Measurements from ENCODE around the gene APBA1.
"Not testable (repeated sequence)": the region's sequence is repeated elsewhere in the genome, so short reads cannot be mapped to it uniquely, and the experiment has no call there.

APBA1 gene

DNA sequence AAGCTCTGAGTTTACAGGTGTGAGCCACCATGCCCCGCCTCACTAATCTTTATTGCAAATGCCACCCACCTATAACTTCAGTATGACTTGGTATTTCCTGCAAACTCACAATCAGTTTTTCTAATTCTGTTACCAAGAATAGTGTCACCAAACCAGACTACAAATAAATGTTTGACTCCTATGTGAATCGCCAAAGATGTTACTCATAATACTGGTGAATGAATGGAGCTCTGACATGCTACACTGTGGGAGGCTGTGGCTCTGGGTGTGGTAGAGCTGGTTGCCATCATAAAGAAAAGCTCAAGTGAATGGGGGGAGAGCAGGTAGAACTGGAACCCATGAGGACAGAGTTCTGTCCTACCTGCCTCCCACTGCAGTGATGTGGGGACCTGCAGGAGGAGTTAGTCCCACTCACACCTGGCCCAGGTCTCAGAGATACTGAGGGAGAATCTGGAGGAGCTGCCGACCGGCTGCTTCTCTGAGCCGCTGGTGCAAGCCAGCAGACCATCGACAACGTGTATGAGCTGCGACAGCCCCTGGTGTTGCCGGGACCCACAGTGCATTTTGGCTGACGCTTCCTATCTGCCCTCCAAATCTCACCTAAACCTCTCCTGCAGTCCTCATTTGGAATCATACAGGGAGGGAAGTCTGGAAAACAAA is 251.4 kb downstream of the APBA1 start:
- DNase-seq (ENCODE audit: low read depth in 2 of 3, low spot score in 1 of 3): no peak

- no peak for DNase-seq (ENCODE audit: low read depth in 2 of 3, low spot score in 1 of 3)
Observed at GRCh38 chr9:69412741-69413150, 259.4 kb downstream of the APBA1 start.

DNA sequence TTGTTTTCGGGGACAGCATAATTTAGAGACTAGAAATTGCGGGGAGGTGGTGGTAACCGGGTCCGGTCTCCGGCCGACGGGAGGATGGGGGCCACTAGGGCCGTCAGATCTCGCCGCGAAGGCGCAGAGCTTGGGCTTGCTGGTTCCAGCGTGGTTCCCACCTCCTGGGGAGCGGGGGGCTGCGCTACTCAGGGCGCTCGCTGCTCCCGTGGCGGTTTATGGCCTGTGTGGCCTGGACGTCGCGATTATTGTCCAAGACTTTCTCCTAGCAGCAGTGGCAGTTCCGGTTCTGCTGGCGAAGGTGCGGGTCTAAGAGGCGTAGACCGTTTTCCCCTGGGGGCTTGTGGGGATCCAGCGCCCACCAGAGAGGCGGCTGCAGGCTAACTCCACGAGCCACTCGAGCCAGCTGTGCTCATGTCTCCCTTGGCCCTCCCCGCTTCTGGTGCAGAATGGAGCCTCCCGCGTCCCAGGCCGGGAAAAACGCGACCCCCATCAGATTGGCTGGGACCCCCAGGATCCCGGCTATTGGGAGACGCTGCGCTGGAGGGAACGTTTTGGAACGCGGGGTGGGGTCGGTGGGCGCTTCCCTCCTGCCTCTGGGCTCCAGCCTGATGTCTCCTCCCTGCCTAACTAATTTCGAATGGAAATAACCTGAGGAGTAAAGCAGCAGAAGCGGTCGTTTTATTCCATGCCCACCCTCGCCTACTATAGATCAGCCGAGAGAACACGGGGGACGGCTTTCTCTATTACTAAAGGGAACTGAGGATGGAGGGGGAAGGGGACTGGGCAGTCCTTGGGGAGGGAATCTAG is 260.0 kb downstream of the APBA1 start:
- no peak for DNase-seq (ENCODE audit: low read depth in 2 of 3, low spot score in 1 of 3)

DNA sequence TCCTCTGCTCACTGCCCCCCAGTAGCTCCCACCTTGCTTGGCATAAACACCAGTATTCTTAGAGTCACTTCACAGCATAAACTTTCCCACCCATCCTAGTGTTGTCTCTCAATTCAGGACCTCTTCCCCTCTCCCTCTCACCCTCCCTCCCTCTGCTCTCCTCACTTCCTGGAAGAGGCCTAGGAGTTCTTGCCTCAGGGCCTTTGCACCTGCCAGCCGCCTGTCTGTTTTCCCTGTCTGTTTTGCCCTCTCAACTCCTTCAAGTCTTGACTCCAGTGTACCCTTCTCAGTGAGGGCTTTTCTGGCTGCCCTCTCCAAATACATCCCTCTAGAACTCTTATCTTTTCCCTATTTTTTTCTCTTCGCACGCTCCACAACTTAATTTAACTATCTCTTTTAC is 260.9 kb downstream of the APBA1 start:
- no peak for DNase-seq (ENCODE audit: low read depth in 2 of 3, low spot score in 1 of 3)

DNA sequence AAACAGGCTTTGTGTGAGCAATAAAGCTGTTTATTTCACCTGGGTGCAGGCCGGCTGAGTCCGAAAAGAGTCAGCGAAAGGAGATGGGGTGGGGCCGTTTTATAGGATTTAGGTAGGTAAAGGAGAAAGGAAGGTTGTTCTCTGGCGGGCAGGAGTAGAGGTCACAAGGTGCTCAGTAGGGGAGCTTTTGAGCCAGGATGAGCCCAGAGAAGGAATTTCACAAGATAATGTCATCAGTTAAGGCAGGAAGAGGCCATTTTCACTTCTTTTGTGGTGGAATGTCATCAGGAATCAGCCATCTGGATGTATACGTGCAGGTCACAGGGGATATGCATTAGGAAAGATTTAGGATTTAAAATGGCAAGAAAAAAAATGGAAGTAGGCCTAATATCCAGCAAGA is 262.2 kb downstream of the APBA1 start:
- DNase-seq (ENCODE audit: low read depth in 2 of 3, low spot score in 1 of 3): not testable (repeated sequence)

- no peak for DNase-seq (ENCODE audit: low read depth in 2 of 3, low spot score in 1 of 3)
Observed at GRCh38 chr9:69400470-69400869, 271.7 kb downstream of the APBA1 start.

GRCh38 chr9:69397384-69398214 is 274.6 kb downstream of the APBA1 start:
- DNase-seq (ENCODE audit: low read depth in 2 of 3, low spot score in 1 of 3): no peak

GRCh38 chr9:69396759-69397158 is 275.4 kb downstream of the APBA1 start:
- no peak for DNase-seq (ENCODE audit: low read depth in 2 of 3, low spot score in 1 of 3)

GRCh38 chr9:69395718-69396117 is 276.5 kb downstream of the APBA1 start:
- DNase-seq (ENCODE audit: low read depth in 2 of 3, low spot score in 1 of 3): no peak

GRCh38 chr9:69393425-69393824 is 278.7 kb downstream of the APBA1 start:
- no peak for DNase-seq (ENCODE audit: low read depth in 2 of 3, low spot score in 1 of 3)

- DNase-seq (ENCODE audit: low read depth in 2 of 3, low spot score in 1 of 3): no peak
Observed at GRCh38 chr9:69392826-69393225, 279.3 kb downstream of the APBA1 start.

- DNase-seq (ENCODE audit: low read depth in 2 of 3, low spot score in 1 of 3): no peak
Observed at GRCh38 chr9:69391946-69392345, 280.2 kb downstream of the APBA1 start.

DNA sequence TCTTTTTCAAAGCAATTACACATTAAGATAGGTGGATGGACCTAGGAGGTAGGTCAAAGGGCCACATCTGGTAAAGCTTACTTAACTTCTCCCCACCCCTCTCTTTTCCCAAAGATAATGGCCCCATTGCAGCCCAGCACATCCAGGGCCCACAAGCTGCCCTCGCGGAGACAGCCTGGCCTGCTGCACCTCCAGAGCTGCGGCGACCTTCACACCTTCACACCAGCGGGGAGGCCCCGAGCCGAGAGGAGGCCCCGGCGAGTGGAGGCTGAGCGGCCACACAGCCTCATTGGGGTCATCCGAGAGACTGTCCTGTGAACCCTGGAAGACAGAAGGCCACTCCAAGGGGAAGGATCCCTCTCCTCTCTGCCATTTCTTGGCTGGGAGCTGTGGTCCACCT is 280.7 kb downstream of the APBA1 start:
- no peak for DNase-seq (ENCODE audit: low read depth in 2 of 3, low spot score in 1 of 3)

DNA sequence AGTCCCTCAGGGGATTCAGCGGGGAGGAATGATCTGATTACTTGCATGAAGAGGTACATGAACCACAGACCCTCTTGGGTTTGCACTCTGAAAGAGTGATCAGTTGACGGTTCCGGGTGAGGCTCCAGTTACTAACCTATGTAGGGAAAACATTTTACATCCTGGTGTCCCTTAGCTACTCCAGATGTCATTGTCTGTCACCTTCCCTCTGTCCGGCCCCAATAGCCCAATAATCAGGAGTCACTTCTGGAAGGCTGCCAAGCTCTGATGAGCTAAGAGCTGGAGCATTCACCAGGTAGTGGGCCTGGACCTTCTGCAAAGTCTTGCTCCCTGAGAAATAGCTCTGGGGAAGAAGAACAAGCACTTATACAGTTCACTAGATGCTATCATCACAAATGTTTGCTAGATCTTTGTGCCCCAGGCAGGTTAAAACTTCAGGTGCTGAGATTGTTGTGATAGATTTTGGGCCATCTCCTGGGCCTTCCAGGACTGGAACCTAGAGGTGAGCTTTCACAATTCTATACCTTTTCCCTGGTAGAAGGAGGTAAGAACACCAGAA is 282.7 kb downstream of the APBA1 start:
- DNase-seq (ENCODE audit: low read depth in 2 of 3, low spot score in 1 of 3): no peak

- DNase-seq (ENCODE audit: low read depth in 2 of 3, low spot score in 1 of 3): no peak
Observed at GRCh38 chr9:69388596-69388995, 283.6 kb downstream of the APBA1 start.

DNA sequence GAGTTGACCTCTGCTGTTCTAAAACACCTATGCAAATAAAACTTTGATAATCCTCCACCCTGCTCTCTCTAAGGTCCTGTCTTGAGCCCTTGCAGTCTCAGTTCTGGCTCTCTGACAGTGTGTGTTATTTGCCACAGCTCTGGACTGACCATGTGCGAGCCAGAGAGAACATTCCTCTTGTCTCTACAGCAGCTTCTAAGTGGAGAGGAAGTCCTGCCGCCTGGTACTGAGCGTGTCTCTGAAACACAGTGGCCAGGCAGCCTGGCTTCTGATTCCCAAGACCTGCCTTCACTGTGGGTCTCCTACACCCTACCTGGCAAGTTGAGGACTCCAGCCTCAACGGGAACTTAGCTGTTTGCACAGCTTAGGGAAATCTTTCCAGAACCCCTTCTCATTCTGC is 285.5 kb downstream of the APBA1 start:
- no peak for DNase-seq (ENCODE audit: low read depth in 2 of 3, low spot score in 1 of 3)

DNA sequence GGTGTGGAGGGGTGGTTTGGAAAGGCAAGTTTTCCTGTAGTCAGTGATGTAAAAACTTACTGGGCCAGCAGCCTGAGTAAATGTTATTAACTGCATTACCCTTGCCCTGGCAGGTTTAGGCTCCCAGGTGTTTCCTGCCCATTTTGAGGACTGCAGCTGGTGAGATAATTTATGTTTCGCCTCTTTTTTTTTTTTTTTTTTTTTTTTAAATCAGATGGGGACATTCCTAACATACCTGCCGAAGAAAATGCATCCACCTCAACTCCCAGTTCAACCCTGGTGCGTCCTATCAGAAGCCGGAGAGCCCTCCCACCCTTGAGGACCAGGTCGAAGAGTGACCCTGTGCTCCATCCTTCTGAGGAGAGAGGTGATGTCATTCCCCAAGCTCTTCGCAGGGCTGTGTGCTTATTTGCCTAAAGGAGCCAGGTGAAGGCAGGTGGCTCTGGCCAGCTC is 286.6 kb downstream of the APBA1 start:
- DNase-seq (ENCODE audit: low read depth in 2 of 3, low spot score in 1 of 3): no peak

GRCh38 chr9:69382135-69382534 is 290.0 kb downstream of the APBA1 start:
- DNase-seq (ENCODE audit: low read depth in 2 of 3, low spot score in 1 of 3): no peak

- no peak for DNase-seq (ENCODE audit: low read depth in 2 of 3, low spot score in 1 of 3)
Observed at GRCh38 chr9:69380811-69381210, 291.4 kb downstream of the APBA1 start.

GRCh38 chr9:69380301-69380700 is 291.9 kb downstream of the APBA1 start:
- DNase-seq (ENCODE audit: low read depth in 2 of 3, low spot score in 1 of 3): no peak

DNA sequence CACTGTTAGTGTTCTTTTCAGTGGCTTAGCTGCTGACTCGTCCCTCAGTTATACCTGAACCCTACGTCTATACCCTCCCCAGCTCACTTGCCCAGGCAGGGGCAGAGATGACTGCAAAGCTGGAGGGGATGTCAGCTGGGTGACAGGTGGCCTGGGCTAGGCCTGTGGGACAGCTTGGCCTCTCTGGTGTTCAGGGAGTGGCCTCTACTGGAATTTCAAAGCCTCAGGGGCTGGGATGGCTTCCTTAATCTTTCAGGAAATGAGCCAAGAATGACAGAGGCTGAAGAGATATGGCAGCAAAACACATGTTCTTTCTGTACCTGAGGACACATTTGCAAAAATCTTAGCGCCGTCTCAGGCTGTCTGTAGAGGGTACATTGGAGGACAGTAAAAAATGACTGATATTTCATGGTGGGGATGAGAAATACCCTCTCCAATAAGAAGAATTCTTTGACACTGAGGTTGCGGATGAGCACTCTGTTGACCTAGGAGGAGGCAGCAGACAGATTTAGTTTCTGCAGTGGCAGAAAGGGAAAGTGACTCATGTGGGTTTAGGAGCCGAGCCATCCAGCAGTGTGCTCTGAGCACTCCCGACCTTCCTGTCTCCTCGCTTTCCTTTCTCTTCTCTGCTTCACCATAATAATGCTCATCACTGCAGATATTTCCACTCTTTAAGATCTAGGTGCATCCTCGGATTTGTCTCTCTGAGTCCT is 292.7 kb downstream of the APBA1 start:
- no peak for DNase-seq (ENCODE audit: low read depth in 2 of 3, low spot score in 1 of 3)

All from stimulated activated CD4-positive, alpha-beta T cell treated with anti-CD3 and anti-CD28 coated beads, Interleukin-12 subunit alpha, Interleukin-12 subunit beta, amount 100 ng/mL, for 48 hours (primary cell).